NCI-H69 (cell line): Measurements from ENCODE around the gene C12orf42.
A peak's percentile ranks its signal among the peaks of the same experiment; 100 is the strongest.

ENCODE experiments used
- DNase-seq: peaks from one replicate; lab custom pipeline; 2025; lab: John Stamatoyannopoulos, UW

Gene C12orf42

DNA sequence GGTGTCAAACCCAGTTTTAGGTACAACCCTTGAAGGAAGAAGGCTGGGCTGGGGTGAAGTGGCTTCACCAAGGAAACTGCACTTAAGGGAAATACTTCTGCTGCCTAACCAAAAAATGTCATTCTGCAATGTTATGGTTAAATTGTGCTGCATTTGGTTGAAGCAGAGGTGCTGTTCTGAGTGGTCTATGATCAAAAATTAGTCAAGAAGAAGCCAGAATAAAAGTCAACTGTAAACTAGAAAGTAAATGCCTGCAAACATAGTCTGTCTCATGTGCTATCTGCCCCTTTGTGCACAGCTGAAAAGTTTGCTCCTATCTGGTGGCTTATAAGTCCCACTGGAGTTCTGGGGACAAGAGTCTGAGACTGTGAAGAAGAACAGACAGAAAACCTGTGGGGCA is 158.8 kb downstream of the C12orf42 start:
- no peak for DNase-seq

DNA sequence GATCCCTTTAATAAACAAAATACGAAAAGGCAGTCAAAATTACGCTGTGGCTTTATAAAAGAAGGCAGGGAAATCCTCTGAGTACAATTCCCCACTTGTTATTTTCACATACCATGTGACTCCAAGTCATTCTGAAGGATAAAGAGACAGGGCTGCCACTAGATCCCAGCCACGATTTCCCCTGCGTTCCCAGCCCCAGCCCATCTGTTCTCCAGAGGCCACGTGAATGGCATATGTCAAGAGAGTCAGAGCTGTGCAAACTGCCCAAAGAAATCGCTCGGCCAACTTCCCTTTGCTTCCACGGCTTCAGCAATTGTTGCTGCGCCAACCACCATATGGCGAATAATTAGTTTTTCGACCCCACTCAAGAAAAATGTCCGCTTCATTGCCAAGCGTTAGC is 161.3 kb downstream of the C12orf42 start:
- peak; percentile 84 for DNase-seq

DNA sequence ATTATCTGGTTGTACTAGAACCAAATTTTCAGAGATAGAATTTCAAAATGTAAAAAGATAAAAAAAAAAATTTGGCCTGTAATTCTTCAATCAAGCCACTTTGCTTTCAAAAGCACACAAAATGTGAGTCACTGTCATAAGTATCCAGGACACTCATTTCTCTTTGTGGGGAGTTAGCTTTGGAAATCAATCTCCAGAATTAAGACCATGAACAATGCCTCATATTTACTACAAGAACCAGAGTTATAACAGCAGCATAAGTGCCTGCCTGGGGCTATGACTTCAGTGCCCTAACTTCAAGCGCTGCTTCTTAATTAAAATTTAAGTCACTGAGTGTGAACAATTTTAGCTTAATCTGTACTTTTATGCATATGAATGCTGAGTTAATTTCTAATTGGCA is 162.1 kb downstream of the C12orf42 start:
- DNase-seq: peak; percentile 70

DNA sequence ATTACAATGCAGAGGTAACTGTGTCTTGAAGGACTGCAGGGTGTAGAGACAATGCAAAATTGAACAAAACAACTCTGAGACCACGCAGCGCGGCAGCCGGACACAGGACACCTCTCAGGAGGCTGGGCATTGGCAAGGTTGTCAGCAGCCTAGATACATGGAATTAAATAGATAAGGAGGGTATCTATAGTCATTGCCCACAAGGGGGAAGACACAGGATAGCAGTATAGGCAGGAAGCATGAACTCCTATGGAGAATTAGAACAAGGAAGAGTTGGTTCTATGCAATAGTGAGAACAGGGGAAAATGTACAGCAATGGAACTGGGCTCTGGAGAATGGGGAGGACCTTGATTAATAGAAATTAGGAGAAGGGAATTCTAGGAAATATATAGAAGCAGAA is 164.1 kb downstream of the C12orf42 start:
- peak; percentile 33 for DNase-seq

DNA sequence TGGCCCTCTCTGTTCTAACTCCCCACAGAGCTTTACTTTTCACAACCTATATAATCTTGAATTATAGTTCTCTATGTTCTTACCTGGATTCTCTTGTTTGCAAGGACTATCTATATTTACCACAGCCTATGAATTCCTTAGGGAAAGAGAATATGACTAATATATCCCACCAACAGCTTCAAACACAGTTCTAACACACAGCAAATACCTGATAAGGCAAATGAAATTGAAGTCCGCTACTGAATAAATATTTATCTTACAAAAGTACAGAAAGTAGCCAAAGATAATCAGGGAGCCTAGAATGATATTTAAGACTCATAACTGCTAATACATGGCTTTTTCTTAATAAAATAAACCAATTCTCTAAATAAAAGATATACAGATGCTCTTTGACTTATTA is 165.1 kb downstream of the C12orf42 start:
- no peak for DNase-seq

DNA sequence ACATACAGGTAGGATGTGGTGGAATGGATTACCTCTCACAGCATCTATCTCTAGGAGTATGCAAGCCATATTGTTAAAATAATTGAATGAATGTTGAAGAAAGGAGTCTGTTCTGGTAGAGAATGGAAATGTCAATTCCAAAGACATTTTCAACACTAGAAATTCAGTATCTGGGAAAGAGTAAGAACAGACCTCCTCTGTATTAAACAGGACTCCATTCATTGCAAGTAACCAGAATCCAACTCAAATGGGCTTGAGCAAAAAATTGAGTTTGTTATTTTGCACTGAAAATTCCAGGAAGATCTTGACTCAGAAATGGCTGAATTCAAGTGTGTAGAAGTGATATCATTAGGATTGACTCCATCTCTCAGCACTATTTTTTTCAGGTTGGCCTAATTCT is 168.1 kb downstream of the C12orf42 start:
- DNase-seq: no peak

DNA sequence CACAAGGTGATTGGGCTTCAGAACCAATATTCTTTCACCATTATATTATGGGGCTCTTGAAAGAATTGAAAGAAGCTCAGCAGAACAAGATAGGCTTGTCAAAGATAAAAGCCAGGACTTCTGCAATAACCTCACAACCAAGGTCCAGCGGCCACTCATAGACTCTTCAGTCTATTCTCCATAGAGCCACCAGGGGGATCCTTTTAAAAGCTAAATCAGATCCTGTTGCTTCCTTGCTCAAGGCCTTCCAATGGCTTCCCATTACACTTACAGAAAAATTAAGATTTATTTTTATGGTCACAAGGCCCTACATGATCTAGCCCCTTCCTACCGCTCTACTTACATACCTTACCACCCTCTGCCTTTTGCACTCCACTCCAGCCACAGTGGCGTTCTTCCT is 169.6 kb downstream of the C12orf42 start:
- peak; percentile 73 for DNase-seq

DNA sequence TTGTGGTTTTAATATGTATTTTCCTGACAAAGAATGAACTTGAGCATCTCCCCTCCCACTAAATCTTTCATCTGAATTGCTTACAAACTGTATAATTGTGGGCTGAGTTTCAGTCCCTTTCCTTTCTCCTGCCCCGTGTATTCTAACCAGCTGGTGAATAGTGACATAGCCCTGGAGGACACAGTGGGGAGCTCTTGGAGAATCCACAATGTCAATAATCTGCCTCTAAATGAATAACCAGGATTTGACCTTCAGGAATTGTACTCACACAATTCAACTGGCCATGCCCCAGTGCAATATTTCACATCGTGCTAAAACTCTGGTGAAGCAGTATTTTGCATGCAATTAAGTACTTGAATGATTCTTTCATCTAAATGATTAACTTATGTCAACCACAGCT is 177.2 kb downstream of the C12orf42 start:
- DNase-seq: peak; percentile 98

DNA sequence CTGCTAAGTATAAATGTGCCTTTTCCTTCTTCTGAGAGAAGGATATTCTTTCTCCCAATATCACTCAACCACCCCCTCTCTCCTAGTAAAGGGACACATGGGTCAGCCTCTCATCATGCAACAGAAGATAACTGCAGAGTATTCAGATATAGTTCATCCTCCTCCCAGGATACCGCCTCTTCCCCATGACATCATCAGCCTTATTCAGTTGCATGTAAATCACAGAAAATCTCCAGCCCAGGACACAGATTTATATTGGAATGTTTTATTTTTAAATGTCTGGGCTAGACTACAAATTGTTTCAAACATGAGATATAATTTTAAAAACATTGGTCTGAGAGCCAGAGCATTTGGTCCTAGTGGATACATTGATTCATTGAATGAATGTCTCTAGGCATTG is 178.5 kb downstream of the C12orf42 start:
- no peak for DNase-seq

DNA sequence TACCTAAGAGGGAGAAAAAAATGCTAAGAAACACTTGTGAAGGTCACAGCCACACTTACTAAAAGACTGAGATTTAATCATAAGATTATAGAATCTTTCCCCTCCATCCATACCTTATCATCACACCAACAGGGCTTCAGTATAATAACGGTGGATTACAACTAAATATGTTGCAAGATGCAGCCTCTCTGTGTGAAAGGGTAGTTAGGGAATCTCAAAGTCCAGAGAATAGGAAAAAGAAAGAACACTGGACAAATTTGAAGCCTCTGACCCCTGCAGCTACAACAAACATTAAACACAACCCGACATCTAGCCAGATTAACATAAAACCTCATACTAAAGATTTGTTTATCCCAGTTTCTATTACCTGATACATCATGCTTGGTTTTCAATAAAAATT is 181.0 kb downstream of the C12orf42 start:
- DNase-seq: no peak

DNA sequence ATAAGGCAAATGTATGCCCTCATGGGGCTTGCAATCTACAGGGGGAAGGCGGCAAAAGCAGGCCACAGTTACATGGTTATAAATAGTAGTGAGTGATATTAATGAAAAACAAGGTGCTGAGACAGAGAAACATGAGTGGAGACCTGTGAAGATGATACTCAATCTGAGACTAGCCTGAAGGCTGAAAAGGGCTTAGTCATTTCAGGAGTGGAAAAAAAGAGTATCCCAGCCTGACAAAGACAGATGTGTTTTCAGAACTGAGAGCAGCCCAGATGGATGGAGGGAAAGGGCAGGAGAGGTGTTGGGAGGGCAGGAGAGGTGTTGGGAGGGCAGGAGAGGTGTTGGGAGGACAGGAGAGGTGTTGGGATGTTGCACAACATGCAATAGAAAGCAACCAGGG is 181.9 kb downstream of the C12orf42 start:
- no peak for DNase-seq

DNA sequence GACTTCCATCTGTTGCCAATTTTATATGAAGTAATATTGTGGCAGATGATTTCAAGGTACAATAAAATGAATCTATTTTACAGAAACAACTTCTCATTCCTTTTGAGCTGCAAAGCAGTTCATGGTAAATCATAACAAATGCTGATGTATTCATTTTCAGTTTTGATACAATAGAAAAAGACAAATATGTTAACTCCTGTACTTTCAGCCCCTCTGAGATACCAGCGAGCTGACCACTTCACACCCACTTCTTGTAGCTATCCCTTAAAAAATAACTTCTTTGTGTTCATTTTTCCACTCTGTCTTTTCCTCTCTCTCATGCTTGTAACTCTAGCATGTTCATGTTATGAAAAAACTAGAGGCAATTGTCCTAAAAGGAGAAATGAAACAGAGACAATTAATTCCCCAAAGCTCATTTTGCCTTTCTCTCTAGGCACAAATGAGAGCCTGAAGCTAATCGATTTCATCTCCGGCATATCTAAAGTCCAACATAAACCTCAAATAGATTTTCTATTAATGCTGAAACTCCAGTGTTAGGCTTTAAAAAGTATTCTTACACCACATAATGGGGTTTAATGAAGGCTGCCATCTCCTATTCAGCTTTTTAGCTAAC is 182.9 kb downstream of the C12orf42 start:
- DNase-seq: no peak

DNA sequence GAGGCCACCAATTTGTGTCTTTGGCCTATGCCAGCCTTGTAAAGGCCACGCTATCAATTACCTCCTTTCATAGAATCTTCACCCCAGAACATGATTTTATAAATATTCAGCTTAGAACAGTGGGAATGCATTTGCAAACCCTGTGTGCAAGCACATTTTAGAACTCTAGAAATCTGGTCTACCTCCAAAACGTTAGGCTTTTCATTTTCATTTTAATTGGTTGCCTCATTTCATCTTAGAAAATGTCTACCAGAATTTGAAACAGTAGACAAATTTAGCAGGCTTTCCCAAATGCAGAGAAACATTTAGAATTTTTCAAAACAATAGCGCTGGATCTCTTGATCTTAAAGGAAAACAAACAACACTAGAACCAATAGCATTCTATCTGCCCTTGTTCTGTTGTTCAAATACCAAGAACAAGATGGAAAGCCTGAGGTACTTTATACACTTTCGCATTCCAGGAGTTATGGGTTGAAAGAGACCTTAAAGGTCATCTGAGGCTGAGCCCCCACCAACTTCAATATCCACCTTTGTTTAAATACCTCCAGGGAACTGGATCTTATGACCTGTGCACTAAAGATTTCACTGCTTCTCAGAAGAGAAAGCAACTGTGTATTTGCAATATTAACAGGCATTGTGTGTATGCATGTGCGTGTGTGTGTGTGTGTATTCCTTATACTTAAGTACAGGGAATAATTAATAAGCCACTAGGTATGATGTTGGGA is 185.1 kb downstream of the C12orf42 start:
- no peak for DNase-seq

DNA sequence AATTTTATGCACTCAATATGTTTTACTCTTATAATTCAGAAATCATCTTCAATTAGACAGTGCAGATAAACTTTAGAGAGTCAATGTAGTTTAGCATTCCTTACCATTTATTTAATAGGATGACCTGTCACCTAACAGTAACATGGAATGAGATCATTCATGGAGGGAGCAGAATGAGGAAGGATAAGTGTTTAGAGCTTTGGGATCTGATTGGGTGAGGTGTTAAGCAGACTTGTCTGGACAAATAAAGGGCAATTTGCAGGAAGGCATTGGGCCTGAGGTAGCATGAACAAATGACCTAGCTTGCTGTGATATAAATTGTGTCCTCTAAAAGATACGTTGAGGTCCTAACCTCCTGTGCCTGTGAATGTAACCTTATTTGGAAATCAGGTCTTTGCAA is 187.4 kb downstream of the C12orf42 start:
- peak; percentile 29 for DNase-seq

DNA sequence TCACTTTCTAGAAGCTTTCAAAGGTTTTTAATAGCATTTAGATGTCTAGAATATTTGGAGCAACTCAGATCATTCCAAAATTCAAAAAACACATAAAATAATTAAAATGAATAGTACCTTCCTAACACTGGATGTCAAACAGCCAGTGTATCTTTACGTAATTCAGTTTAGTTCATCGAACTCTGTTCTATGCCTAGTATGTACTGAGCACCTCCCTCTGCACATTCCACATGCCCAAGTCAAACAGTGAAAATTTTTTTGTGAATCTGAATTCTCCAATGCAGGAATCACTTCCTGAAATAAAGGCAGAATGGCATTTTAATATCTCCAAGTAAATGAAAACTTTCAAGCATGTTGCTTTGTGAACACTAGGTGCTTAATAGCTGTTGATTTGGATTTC is 192.3 kb downstream of the C12orf42 start:
- no peak for DNase-seq

DNA sequence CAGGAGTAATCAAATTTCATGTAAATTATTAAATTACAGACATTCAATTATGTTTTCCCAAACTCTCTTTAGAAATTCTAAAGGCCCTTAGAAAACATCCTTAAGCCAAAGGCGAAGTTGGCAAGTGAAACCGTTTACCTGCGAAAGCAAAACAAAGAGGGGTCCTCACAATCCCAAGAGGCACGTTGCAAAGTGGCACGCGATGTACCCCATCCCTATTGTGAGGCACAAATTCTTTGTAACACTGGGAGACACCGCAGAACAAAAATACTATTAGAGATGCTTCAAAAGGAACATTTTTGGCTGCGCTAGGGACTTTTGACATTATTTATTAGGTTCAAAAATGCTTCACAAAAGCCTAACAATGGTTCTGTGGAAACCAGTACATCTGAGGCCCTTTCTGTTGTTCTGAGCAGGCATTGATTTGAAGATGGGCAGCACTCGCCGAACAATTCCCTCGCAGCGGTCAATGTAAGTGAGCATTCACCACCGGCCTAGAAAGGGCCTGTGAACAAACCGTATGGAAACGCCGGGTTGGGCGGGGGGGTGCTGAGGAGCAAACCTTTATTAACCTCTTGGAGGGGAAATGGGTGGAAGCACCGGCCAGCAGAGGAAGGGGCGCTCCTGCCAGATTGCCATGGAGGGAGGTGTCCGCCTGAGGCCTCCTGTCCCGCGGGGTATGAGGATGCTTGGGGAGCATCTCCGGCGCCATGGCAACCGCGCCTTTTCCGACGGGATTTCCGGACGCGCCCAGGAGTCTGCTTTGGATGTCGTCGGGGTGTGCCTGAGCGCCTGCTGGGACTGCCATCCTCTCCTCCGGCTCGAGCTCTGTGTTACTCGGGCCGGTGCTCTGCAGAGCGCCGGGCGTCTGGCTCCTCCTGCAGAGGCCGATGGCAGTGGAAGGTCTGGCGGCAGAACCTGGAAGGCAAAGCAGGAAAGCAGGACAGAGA is 193.9 kb downstream of the C12orf42 start:
- no peak for DNase-seq

DNA sequence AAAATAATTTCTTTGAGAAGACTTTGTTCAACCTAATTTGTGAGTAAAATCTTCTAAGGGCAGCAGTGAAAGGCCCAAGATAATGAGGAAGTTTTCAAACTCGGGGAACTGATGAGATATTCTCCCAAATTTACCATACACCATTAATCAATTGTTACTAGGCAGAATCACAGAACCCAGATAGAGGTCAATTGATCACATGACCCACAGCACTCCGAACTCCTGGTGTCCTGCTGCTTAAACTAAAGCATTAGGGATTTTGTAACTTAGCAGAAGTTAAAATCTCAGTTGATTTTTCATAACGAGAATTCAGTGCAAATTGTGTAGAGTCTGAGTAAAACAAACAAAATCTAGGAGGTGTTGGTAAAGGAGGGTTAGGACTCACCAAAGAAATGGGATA is 207.8 kb downstream of the C12orf42 start:
- no peak for DNase-seq

DNA sequence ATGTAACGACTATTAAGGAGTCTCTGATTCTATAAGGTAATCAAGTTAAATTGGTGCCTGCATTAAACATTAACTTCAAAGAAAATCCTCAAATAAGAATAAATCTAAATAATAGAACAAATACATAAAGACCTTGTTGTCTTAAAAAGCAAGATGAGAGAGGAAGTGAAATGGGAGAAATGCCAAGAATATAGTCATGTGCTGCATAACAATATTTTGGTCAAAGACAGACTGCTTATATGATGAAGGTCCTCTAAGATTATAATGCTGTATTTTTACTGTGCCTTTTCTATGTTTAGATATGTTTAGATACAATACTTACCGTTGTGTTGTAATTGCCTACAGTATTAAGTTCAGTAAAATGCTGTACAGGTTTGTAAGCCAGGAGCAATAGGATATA is 213.6 kb downstream of the C12orf42 start:
- peak; percentile 46 for DNase-seq

DNA sequence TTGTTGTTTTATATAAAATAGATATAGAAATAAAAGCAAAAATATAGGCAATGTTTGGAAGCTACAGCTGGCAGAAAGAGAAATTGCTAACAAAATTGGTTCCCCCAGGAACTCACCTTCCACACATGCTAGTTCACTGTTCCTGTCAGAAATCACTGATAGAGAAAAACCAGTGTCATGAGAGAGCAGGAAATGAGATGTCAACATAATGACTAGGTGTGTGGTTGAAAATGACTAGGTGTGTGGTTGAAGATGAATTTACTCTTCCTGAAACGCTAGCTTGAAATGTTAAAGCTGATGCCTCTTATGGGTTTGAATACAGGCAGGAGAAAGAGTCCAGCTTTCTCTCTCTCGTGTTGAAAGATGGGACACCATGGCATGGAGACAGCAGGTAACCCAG is 216.3 kb downstream of the C12orf42 start:
- peak; percentile 91 for DNase-seq

DNA sequence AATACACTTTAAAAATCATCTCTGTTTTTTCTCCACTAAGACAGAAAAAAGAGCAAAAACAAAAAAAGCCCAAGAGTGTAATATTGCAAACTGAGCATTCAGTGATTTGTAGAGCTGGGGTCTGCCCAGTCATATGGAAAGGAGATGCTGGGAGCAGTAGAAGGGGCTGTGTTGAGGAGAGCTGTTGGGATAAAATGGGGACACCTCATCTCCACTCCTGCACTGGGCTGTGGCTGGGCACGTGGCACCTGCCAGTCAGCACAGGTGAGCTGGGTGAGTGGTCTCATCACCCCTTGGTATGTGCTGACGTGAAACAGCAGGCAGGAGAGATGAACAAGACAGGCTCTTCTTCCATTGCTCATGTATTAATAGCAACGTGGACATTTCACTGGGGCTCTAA is 217.4 kb downstream of the C12orf42 start:
- DNase-seq: no peak

DNA sequence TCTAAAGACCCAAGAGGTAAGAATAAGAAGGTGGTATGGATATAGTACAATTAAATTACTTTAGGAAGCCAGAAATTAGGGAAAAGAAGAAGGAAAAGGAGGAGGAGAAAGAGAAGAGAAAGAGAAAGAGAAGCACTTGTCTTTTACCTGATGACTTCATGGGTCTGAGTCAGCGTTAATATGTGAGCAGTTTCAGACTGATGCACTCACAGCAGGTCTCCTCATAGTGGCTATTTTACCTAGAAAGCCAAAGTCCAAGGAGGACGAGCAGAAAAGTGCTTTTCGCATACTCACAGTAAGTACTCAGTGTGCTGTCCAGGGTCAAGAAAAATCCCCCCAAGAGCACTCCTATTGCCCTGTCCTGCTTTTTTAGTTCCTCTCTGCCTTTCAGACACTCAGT is 222.1 kb downstream of the C12orf42 start:
- DNase-seq: peak; percentile 79

DNA sequence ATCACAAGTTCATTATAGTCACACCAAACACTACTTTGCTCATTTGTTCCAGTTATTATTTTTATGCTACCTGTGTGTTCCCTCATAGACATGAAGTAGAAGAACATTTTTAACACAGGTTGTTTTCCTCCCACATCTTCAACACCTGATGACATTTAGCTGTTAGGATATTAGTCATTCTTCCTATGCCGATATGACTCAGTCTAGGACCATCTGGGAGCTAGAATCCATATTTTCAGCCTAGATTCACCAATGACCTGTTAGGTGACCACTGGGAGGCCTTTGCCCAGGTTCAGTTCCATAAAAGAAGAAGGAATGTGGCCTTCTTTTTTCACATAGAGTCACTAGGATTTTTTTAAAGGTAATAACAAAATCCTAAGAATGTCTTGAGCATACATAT is 222.8 kb downstream of the C12orf42 start:
- DNase-seq: peak; percentile 38

DNA sequence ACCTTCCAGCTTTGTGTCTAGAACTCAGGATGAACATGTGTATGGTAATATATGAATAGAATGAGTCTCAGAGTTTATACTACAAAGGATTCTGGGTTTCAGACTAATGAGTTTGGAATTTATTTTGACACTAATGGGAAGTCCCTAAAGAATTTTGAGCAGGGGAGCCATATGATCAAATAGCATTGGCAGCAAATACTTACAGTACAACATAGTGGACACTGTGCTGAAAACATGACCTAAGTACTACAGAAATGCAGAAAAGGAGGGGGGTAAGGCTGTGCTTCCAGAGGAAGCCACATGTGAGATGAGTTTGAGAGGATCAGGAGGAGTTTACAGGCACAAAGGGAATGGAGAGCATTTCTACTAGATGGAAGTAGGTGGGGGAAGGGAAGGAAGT is 225.8 kb downstream of the C12orf42 start:
- DNase-seq: peak; percentile 51
